Loucy (cell line): ENCODE measurements around the gene FOSL1.

ENCODE experiments used
- H2AFZ ChIP-seq: fragments of 200-600 bp; sonication (generic); 2 replicates; pipeline ENCODE4 v1.6.0; 2016; ENCODE audit warnings: antibody characterized with exemption, mild to moderate bottlenecking, low read length, moderate library complexity
- H3F3A ChIP-seq: fragments of 200-600 bp; 2 replicates; pipeline ENCODE4 v1.6.0; 2016; ENCODE audit warnings: antibody characterized with exemption, low read depth, mild to moderate bottlenecking
- H3K27me3 ChIP-seq: fragments of 200-600 bp; sonication (generic); 2 replicates; pipeline ENCODE4 v1.6.1; 2014; ENCODE audit warnings: low read length, mild to moderate bottlenecking; ENCODE audit not compliant: insufficient read depth, poor library complexity, severe bottlenecking
- H3K36me3 ChIP-seq: fragments of 200-600 bp; sonication (generic); 2 replicates; pipeline ENCODE4 v1.6.1; 2016; ENCODE audit warnings: low read length; ENCODE audit not compliant: insufficient read depth
- H3K4me1 ChIP-seq: fragments of 200-600 bp; sonication (generic); 2 replicates; pipeline ENCODE4 v1.5.1; 2014; ENCODE audit warnings: low read length, mild to moderate bottlenecking; ENCODE audit not compliant: insufficient read depth, poor library complexity, severe bottlenecking
- H3K4me2 ChIP-seq: fragments of 200-600 bp; sonication (generic); 2 replicates; pipeline ENCODE4 v1.6.0; 2014; ENCODE audit warnings: antibody characterized with exemption, low read length, low read depth, mild to moderate bottlenecking; ENCODE audit not compliant: poor library complexity, severe bottlenecking
- H3K4me3 ChIP-seq: fragments of 200-600 bp; sonication (generic); 2 replicates; pipeline ENCODE4 v1.5.1; 2014; ENCODE audit warnings: low read length, mild to moderate bottlenecking, mixed read lengths; ENCODE audit not compliant: poor library complexity, severe bottlenecking
- H3K79me2 ChIP-seq: fragments of 200-600 bp; sonication (generic); 2 replicates; pipeline ENCODE4 v1.6.1; 2014; ENCODE audit warnings: low read length; ENCODE audit not compliant: insufficient read depth
- H3K9ac ChIP-seq: fragments of 200-600 bp; sonication (generic); 2 replicates; pipeline ENCODE4 v1.6.0; 2014; ENCODE audit warnings: mild to moderate bottlenecking, low read depth, low read length, moderate library complexity; ENCODE audit not compliant: poor library complexity, severe bottlenecking
- H3K9me2 ChIP-seq: fragments of 200-600 bp; sonication (generic); replicated peaks from 2 replicates; pipeline ENCODE4 v1.6.1; 2016; ENCODE audit warnings: low read depth, low read length, mixed read lengths
- H3K9me3 ChIP-seq: fragments of 200-600 bp; sonication (generic); 2 replicates; pipeline ENCODE4 v1.6.1; 2014; ENCODE audit warnings: mild to moderate bottlenecking, antibody characterized with exemption, low read length, low read depth; ENCODE audit not compliant: insufficient read depth
- H4K20me1 ChIP-seq: fragments of 200-600 bp; sonication (generic); 2 replicates; pipeline ENCODE4 v1.6.0; 2014; ENCODE audit warnings: antibody characterized with exemption, low read length, mild to moderate bottlenecking; ENCODE audit not compliant: insufficient read depth, poor library complexity, severe bottlenecking
- CTCF ChIP-seq: fragments of 200-600 bp; sonication (generic); conservative IDR thresholded peaks from 2 replicates; pipeline ENCODE4 v1.5.1; 2014; ENCODE audit warnings: mild to moderate bottlenecking, antibody characterized with exemption, low read length
- EZH2phosphoT487 ChIP-seq: fragments of 200-600 bp; IDR thresholded peaks from 2 replicates; pipeline ENCODE4 v1.6.1; 2018; ENCODE audit warnings: antibody characterized with exemption, mild to moderate bottlenecking, moderate library complexity, borderline replicate concordance

Gene FOSL1

GRCh38 chr11:65919573-65920371 lies 19.6 kb upstream of the FOSL1 start:
- Histone ChIP-seq H3F3A (no peaks in the 10 kb centered on the region), H3K4me2 (peak overlapping the region; percentile 98), H3K9ac (peak overlapping the region; percentile 82), H2AFZ (peak overlapping the region; percentile 94), H3K4me1 (peaks cover 33% of the 10 kb centered on the region), H3K4me3 (peak overlapping the region; percentile 96), H3K36me3 (peaks cover 8% of the 10 kb centered on the region; the same call in 1 of the 2 replicates), H3K79me2 (peaks cover 43% of the 10 kb centered on the region), H3K27me3 (no peaks in the 10 kb centered on the region), H3K9me3 (no peaks in the 10 kb centered on the region), H4K20me1 (peaks cover 15% of the 10 kb centered on the region), H3K9me2 (no peaks in the 10 kb centered on the region)
- TF ChIP-seq CTCF (no peak), EZH2phosphoT487 (no peak)

- H3K9ac ChIP-seq: peak within 1 kb of the TSS; percentile 93
- peaks cover 33% of the 10 kb centered on the region for H3K4me1 ChIP-seq
- no peaks in the 10 kb centered on the region for H3K9me2 ChIP-seq
- peaks cover 15% of the 10 kb centered on the region for H4K20me1 ChIP-seq
- no peaks in the 10 kb centered on the region for H3K27me3 ChIP-seq
- peak within 1 kb of the TSS; percentile 99 for H3K4me3 ChIP-seq
- H3K4me2 ChIP-seq: peak within 1 kb of the TSS; percentile 98
- peak within 1 kb of the TSS; percentile 94 for H2AFZ ChIP-seq
- peaks cover 8% of the 10 kb centered on the region; the same call in 1 of the 2 replicates for H3K36me3 ChIP-seq
- no peaks in the 10 kb centered on the region for H3K9me3 ChIP-seq
- no peak for TF ChIP-seq EZH2phosphoT487
- no peak for TF ChIP-seq CTCF
- H3K79me2 ChIP-seq: peaks cover 43% of the 10 kb centered on the region
- no peaks in the 10 kb centered on the region for H3F3A ChIP-seq
These were observed 19.0 kb upstream of the FOSL1 start, which contains the start of gene DRAP1 for GRCh38 chr11:65919141-65919572. TSS of gene DRAP1 (plus strand) at chr11:65919426. CDS start at chr11:65919502, 76 bp downstream.

- Histone ChIP-seq H4K20me1 (peaks cover 15% of the 10 kb centered on the region), H3K4me2 (peak within 1 kb of the TSS; percentile 98), H3K79me2 (peaks cover 43% of the 10 kb centered on the region), H3K9ac (peak within 1 kb of the TSS; percentile 93), H2AFZ (peak within 1 kb of the TSS; percentile 94), H3K9me3 (no peaks in the 10 kb centered on the region), H3K9me2 (no peaks in the 10 kb centered on the region), H3K4me1 (peaks cover 33% of the 10 kb centered on the region), H3K4me3 (peak within 1 kb of the TSS; percentile 99), H3K27me3 (no peaks in the 10 kb centered on the region), H3K36me3 (peaks cover 8% of the 10 kb centered on the region; the same call in 1 of the 2 replicates), H3F3A (no peaks in the 10 kb centered on the region)
- TF ChIP-seq CTCF: no peak
- TF ChIP-seq EZH2phosphoT487: no peak
These were observed 18.3 kb upstream of the FOSL1 start, which contains the start of gene C11orf68 for GRCh38 chr11:65918211-65919140. TSS of gene C11orf68 (minus strand) at chr11:65919062. CDS start at chr11:65919031, 31 bp downstream.
